ENCODE results near the gene MAP3K6. TPM values are rescaled to one million over a fixed set of nuclear protein-coding genes. Genes with fewer than 3 reads are reported as not detected.
A peak's percentile ranks its signal among the peaks of the same experiment; 100 is the strongest.

Gene MAP3K6
- total and polyA plus RNA-seq, 2 of the 13 experiments (the other 11 are each of a cell fraction or from before 2014, with no cell fraction given) = 2.7 to 3.2 TPM

- TF ChIP-seq ZNF280B (CRISPR knock-in tag; IDR thresholded peaks at IDR 0.05; ENCODE audit: borderline replicate concordance) (0 out of 2 replicates have a peak, but pooled peaks have one; percentile 23), RFXAP (CRISPR knock-in tag; IDR thresholded peaks at IDR 0.05; ENCODE audit: borderline replicate concordance) (0 out of 2 replicates have a peak, but pooled peaks have one; percentile 20), SOX5 (CRISPR knock-in tag; IDR thresholded peaks at IDR 0.05; ENCODE audit: borderline replicate concordance) (0 out of 2 replicates have a peak, but pooled peaks have one; percentile 0), ZFP62 (CRISPR knock-in tag; IDR thresholded peaks at IDR 0.05) (no peak), ZNF256 (CRISPR knock-in tag; conservative IDR thresholded peaks at IDR 0.05) (no peak), ZNF34 (CRISPR knock-in tag; IDR thresholded peaks at IDR 0.05; ENCODE audit: borderline replicate concordance) (no peak), UBTF (CRISPR knock-in tag; IDR thresholded peaks at IDR 0.05) (0 out of 2 replicates have a peak, but pooled peaks have one; percentile 5), POLR2AphosphoS5 (IDR thresholded peaks at IDR 0.05; ENCODE audit: low read depth, low read length) (0 out of 2 replicates have a peak, but pooled peaks have one; percentile 1), ARNT2 (CRISPR knock-in tag; IDR thresholded peaks at IDR 0.05; ENCODE audit: low read depth) (0 out of 2 replicates have a peak, but pooled peaks have one; percentile 44), KMT2A (CRISPR knock-in tag; IDR thresholded peaks at IDR 0.05) (no peak), KLF12 (CRISPR knock-in tag; IDR thresholded peaks at IDR 0.05; ENCODE audit: borderline replicate concordance) (0 out of 2 replicates have a peak, but pooled peaks have one; percentile 25), ZNF605 (CRISPR knock-in tag; IDR thresholded peaks at IDR 0.05) (no peak; the same call in 1 of the 2 replicates)
- TF ChIP-seq, protein P1, sequence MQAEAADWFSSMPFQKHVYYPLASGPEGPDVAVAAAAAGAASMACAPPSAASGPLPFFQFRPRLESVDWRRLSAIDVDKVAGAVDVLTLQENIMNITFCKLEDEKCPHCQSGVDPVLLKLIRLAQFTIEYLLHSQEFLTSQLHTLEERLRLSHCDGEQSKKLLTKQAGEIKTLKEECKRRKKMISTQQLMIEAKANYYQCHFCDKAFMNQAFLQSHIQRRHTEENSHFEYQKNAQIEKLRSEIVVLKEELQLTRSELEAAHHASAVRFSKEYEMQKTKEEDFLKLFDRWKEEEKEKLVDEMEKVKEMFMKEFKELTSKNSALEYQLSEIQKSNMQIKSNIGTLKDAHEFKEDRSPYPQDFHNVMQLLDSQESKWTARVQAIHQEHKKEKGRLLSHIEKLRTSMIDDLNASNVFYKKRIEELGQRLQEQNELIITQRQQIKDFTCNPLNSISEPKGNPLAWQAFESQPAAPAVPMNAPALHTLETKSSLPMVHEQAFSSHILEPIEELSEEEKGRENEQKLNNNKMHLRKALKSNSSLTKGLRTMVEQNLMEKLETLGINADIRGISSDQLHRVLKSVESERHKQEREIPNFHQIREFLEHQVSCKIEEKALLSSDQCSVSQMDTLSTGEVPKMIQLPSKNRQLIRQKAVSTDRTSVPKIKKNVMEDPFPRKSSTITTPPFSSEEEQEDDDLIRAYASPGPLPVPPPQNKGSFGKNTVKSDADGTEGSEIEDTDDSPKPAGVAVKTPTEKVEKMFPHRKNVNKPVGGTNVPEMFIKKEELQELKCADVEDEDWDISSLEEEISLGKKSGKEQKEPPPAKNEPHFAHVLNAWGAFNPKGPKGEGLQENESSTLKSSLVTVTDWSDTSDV (CRISPR knock-in tag; IDR thresholded peaks at IDR 0.05) = 0 out of 2 replicates have a peak, but pooled peaks have one; percentile 63
- TF ChIP-seq, protein P2, sequence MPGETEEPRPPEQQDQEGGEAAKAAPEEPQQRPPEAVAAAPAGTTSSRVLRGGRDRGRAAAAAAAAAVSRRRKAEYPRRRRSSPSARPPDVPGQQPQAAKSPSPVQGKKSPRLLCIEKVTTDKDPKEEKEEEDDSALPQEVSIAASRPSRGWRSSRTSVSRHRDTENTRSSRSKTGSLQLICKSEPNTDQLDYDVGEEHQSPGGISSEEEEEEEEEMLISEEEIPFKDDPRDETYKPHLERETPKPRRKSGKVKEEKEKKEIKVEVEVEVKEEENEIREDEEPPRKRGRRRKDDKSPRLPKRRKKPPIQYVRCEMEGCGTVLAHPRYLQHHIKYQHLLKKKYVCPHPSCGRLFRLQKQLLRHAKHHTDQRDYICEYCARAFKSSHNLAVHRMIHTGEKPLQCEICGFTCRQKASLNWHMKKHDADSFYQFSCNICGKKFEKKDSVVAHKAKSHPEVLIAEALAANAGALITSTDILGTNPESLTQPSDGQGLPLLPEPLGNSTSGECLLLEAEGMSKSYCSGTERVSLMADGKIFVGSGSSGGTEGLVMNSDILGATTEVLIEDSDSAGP (CRISPR knock-in tag; IDR thresholded peaks at IDR 0.05; ENCODE audit: borderline replicate concordance) = peak; percentile 5; the same call in 1 of the 2 replicates
- TF ChIP-seq, protein P3, sequence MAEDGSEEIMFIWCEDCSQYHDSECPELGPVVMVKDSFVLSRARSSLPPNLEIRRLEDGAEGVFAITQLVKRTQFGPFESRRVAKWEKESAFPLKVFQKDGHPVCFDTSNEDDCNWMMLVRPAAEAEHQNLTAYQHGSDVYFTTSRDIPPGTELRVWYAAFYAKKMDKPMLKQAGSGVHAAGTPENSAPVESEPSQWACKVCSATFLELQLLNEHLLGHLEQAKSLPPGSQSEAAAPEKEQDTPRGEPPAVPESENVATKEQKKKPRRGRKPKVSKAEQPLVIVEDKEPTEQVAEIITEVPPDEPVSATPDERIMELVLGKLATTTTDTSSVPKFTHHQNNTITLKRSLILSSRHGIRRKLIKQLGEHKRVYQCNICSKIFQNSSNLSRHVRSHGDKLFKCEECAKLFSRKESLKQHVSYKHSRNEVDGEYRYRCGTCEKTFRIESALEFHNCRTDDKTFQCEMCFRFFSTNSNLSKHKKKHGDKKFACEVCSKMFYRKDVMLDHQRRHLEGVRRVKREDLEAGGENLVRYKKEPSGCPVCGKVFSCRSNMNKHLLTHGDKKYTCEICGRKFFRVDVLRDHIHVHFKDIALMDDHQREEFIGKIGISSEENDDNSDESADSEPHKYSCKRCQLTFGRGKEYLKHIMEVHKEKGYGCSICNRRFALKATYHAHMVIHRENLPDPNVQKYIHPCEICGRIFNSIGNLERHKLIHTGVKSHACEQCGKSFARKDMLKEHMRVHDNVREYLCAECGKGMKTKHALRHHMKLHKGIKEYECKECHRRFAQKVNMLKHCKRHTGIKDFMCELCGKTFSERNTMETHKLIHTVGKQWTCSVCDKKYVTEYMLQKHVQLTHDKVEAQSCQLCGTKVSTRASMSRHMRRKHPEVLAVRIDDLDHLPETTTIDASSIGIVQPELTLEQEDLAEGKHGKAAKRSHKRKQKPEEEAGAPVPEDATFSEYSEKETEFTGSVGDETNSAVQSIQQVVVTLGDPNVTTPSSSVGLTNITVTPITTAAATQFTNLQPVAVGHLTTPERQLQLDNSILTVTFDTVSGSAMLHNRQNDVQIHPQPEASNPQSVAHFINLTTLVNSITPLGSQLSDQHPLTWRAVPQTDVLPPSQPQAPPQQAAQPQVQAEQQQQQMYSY (CRISPR knock-in tag; IDR thresholded peaks at IDR 0.05) = peak; percentile 90
Observed at GRCh38 chr1:27351541-27352107, 15.1 kb downstream of the MAP3K6 start (continued).
